Measurements from ENCODE around the gene LDLRAP1.
"Not testable (repeated sequence)": the region's sequence is repeated elsewhere in the genome, so short reads cannot be mapped to it uniquely, and the experiment has no call there.

GRCh38 chr1:25506566-25507463 lies 36.6 kb upstream of the LDLRAP1 start:
- not testable (repeated sequence) for TF ChIP-seq EZH2 (IDR thresholded peaks at IDR 0.05; ENCODE audit: borderline replicate concordance, low read length); CTCF (IDR thresholded peaks at IDR 0.05; ENCODE audit: low read length)
